ENCODE data around the gene CROCC2. TPM values are rescaled to one million over a fixed set of nuclear protein-coding genes. Genes with fewer than 3 reads are reported as not detected.

Gene CROCC2
- total RNA-seq, 3 donors from 2014 or later = 0.07 to 0.19 TPM; not detected in 1

DNA sequence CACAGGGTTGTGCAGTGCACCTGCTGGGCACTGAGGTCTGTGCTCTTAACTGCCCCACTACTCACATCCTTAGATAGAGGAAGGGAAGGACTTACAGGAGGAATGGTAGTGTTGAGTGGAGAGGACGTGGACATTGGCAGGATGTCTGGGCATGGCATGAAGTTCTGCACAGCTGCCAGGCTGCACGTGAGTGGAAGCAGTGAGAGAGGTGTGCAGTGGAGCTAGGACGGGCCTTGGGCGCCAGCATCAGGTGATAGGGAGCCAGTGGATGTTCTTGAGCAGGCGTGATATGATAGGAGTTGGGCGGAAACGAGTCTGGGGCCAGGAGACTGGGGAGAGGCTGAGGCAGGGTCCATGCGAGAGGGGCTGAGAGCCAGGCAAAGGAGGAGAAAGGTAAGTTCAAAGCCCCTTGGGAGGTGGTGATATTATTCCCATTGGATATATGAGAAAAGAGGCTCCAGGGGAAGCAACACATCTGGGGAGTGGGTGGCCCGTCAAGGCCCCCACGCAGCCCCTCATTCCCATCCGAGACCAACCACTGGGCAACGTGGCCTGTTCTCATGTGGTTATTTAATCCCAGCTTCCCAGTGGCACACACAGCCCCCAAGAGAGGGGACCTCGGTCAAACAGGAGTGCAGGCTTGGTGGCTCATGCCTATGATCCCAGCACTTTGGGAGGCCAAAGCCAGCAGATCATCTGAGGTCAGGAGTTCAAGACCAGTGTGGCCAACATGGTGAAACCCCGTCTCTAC, 46.5 kb downstream of the CROCC2 start:
- Histone ChIP-seq H3K4me1 (ENCODE audit: low read depth) (no peaks in the 10 kb centered on the region), H3K4me3 (no peak overlapping the region), H3K9me3 (no peaks in the 10 kb centered on the region), H3K36me3 (ENCODE audit: low read depth) (no peaks in the 10 kb centered on the region)
- TF ChIP-seq, protein P1, sequence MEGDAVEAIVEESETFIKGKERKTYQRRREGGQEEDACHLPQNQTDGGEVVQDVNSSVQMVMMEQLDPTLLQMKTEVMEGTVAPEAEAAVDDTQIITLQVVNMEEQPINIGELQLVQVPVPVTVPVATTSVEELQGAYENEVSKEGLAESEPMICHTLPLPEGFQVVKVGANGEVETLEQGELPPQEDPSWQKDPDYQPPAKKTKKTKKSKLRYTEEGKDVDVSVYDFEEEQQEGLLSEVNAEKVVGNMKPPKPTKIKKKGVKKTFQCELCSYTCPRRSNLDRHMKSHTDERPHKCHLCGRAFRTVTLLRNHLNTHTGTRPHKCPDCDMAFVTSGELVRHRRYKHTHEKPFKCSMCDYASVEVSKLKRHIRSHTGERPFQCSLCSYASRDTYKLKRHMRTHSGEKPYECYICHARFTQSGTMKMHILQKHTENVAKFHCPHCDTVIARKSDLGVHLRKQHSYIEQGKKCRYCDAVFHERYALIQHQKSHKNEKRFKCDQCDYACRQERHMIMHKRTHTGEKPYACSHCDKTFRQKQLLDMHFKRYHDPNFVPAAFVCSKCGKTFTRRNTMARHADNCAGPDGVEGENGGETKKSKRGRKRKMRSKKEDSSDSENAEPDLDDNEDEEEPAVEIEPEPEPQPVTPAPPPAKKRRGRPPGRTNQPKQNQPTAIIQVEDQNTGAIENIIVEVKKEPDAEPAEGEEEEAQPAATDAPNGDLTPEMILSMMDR (IDR thresholded peaks at IDR 0.05) = no peak
- intact Hi-C loops (cut with DNase I, micrococcal nuclease) = no loop called here
- ATAC-seq = no peak
- peak in 1 of 3 donors; percentile 18 for DNase-seq

DNA sequence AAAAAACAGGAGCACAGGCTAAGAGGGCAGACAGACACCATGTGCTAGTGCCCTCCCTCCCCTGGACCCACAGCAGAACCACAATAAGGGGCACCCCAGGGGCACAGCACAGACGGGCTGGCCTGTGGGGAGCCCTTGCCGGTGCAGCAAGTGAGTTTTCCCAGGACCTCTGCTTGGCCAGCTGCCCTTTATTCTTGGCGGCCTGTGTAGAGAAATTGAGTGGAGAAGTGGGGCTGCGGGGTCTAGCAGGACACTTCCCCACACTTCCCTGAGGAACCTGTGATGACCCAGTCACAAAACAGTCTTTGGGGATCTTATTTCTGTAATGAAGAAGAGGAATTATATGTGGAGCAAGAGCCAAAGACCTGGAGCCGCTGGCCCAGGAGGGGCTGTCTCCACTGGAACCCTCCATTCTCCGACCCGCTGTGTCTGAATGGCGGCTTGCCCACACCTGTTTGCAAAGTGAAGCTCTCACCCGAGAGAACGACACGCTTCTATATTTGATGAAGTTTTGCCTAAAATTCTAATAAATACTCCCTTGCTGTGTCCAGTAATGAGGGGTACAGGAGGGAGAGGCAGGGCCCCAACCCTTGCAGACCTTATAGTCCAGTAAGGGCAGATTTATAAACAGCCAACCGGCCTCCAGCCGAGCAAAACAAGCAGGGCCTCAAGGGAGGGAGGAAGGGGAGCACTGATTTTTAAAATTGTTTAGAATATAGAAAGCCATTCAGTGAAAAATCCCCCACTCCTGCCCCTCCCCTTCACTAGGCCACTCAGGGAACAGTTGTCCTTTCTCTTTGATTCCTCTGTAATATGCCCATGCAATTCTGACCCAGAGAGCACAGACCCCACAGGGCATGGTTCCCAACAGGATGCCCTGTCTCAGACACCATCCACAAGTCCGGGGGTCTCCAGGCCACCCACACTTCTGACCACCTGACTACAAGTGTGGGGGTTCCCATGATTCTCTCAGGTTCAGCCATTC, 47.6 kb downstream of the CROCC2 start:
- H3K36me3 ChIP-seq (ENCODE audit: low read depth) = no peaks in the 10 kb centered on the region
- no peak overlapping the region for H3K4me3 ChIP-seq
- TF ChIP-seq, protein P1 (IDR thresholded peaks at IDR 0.05) = no peak
- DNase-seq = peak in 1 of 3 donors; percentile 12
- H3K9me3 ChIP-seq = no peaks in the 10 kb centered on the region
- ATAC-seq = no peak
- H3K4me1 ChIP-seq (ENCODE audit: low read depth) = no peaks in the 10 kb centered on the region
- intact Hi-C loops (cut with DNase I, micrococcal nuclease) = no loop called here

DNA sequence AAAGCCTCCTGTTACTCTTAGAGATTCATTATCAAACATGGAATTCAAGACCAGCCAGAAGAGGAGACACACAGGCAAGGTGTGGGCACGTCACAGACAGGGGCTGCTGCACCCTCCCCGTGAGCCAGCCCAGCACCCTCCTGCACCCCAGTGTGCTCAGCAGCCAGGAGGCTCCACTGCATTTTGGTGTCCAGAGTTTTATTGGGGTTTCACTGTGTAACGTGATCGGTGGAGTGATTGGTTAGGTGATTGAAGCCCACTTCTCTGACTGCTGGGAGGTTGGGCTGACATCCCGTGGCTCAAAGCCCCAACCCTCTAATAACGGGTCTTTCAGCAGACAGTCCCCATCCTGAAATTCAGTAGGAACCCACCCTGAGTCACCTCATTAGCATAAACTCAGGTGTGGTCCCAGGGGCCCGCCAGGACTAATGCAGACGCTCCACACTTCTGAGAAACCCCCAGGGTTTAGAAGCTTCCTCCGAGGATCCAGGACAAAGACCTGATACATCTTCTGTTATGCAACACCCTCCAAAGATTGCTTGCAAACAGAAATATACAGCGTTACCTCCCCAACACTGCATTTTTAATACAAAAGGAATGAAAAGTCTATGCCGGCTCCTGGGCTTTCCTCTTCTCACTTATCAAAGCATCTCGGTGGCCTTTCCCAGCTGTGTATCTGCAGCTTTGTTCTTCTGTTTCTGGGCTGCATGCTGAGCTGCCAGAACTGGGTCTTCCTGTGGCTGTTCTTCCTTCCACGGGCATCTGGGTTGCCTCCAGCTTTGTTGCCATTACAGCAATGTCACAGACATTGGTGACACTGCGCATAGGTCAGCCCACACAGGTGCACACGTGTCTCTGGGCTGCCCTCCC, 48.5 kb downstream of the CROCC2 start:
- TF ChIP-seq, protein P1 (IDR thresholded peaks at IDR 0.05) = no peak
- Histone ChIP-seq H3K36me3 (ENCODE audit: low read depth) (no peaks in the 10 kb centered on the region), H3K4me3 (no peak overlapping the region), H3K4me1 (ENCODE audit: low read depth) (no peaks in the 10 kb centered on the region), H3K9me3 (no peaks in the 10 kb centered on the region)
- intact Hi-C loops (cut with DNase I, micrococcal nuclease) = no loop called here
- DNase-seq (no peak), ATAC-seq (no peak)

DNA sequence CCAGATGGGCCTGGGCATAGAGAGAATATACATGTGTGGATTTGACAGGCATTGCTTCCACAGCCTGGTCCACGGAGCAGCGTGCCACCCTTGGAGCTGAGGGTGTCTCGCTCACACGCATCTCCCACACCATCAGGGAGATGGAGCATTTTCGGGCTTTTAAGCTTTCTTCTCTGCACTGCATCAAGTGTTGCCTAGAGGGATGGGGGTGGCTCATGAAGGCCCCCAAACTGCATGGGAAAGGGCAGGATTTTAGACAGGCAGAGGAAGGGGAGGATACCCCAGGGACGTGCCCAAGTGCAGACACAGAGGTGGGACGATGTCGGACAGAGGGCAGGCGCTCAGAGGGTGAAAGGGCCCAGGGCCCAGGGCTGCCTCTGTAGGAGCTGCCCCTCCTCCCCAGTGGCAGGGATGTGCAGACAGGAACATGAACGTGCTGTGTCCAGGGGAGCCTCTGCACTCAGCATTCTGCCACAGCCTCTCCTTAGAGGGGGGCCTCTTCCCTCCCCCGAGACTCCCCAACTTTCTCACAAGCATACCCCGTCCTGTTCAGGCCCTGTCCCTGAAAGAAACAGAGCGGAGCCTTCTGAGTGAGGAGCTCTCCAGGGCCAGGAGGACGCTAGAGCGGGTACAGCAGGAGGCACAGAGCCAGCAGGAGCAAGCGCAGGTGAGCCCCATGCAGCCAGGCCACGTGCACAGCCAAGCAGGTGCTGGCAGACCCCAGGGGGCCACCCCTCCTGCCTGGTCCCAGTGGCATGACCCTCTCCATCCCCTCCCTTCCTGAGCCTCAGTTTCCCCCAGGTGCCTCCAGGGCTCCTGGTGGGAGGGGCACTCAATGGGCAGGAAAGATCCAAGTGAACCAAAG, 49.4 kb downstream of the CROCC2 start:
- H3K4me3 ChIP-seq = no peak overlapping the region
- intact Hi-C loops (cut with DNase I, micrococcal nuclease) = no loop called here
- H3K9me3 ChIP-seq = no peaks in the 10 kb centered on the region
- no peak for ATAC-seq
- peak in 2 of 3 donors; percentile 20 to 43 for DNase-seq
- no peaks in the 10 kb centered on the region for H3K4me1 ChIP-seq (ENCODE audit: low read depth)
- no peaks in the 10 kb centered on the region for H3K36me3 ChIP-seq (ENCODE audit: low read depth)
- TF ChIP-seq, protein P1 (IDR thresholded peaks at IDR 0.05) = no peak

All from mucosa of descending colon (tissue), 3 donors.